Stimulated activated naive CD8-positive, alpha-beta T cell treated with anti-CD3 and anti-CD28 coated beads, Interleukin-15, Interleukin-2, amounts not matched to agents 100 U/mL and 50 U/mL, for 24 hours (primary cell): ENCODE results near the gene PPFIBP2.

Experiments
- ATAC-seq: fragments of 150-1000 bp; cut with Tn5 transposase; one replicate; pipeline ENCODE4 v1.10.0; 2021
- DNase-seq: peaks from one replicate; pipeline ENCODE4 v3.0.0; 2021

Gene PPFIBP2

DNA sequence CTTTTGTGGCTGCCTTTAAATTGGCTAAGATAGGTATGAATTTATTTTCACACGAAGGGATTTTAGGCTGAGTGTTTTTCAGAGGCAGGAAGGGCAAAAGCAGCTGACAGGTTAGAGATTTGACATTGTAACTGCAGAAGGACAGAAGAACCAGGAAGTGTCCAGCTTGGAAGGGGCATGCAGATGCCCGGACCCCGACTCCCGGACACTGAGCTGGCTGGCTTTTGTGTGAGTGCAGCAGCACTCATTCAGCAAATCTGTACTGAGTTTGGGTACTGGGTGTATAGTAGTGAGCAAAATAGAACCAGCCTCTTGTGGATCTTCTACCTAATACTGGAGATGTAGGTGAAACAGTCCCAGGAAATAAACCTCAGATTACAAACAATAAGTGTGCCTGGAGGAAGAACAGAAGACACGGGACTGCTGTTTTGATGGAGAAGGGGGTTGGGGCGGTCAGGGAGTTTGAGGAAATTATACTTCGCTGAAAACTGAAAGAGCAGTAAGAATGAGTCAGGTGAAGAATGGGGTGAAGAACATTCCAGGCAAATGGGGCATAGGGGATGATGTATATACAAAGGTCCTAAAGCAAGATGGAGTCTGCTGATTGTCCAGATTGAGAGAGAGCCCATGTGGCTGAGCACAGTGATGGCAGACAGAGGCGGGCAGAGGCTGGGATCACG lies 64.6 kb downstream of the PPFIBP2 start:
- ATAC-seq (no peak), DNase-seq (no peak)

DNA sequence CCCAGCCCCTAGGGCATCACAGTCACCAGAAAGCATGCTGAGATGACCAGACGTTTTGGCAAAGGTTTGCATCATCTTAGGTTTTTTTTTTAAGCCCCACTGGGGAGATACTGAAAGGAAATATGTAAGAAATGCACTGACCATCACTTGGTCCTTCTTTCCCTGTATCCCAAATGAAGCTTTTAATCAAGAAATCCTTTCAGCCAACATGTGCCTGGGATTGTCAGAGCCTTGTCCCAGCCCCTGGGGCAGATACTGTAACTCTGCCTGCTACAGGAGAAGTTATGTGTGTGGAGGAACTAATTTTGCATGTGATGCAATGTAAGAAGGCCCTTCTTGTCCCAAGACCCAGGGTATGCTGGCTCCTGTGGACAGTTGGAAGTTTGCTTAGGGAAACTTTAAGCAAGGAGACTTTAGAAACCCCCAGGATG lies 65.6 kb downstream of the PPFIBP2 start:
- DNase-seq (no peak), ATAC-seq (no peak)

DNA sequence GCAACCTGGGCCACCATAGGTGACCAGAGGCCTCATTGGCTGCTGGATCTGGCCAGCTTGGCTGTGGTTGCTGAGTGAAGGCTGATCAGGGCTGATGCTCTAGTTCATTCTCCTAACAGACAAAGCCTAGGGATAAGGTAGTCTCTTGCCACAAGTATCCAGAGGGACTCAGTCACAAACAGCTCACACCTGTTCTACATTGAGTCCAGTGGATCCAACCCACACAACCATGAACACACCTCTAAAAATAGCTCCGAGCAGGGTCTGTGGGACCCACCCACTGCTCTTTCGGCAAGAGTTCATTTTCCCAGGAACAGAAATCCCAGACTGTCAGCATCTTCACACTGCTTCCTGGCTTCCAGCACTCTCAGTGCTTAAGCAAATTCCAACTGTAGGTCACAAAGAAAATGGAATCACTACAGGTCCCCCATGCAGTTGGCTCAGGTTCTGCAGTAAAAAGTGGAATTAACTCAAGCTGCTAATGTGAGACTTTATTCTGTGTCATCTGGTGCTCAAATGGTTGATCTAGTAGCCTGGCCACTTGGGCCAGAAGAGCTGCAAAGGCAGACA lies 67.3 kb downstream of the PPFIBP2 start:
- DNase-seq: no peak
- ATAC-seq: no peak

DNA sequence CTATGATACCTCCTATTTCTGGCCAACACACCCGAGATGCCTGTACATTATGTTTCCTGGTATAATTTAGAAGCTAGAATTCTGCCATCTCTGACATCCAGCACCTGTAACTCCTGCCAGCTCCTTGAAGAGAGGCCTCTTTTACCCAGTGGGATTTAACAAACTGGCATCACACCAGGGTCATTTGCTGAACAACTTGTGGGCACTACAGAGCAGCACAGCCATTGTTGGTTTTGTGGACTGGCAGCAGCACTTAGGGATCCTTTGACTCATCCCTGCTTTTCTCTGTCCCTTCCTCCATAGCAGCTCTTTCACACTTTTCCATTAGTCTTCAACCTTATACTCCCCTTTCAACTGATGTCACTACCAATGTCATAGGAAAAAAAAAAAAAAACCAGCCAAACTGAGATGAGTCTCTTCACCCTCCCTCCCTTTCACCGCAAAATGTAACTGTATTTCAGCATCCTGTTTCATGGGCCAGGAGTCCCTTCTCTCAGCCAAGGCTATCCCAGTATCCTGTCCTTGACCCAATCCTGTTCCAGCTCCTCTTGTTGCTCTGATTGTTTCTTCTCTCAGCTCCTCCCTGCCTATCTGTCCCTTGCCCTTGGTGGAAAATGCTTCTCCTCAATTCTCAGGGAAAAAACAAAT lies 68.7 kb downstream of the PPFIBP2 start:
- no peak for DNase-seq
- ATAC-seq: no peak

DNA sequence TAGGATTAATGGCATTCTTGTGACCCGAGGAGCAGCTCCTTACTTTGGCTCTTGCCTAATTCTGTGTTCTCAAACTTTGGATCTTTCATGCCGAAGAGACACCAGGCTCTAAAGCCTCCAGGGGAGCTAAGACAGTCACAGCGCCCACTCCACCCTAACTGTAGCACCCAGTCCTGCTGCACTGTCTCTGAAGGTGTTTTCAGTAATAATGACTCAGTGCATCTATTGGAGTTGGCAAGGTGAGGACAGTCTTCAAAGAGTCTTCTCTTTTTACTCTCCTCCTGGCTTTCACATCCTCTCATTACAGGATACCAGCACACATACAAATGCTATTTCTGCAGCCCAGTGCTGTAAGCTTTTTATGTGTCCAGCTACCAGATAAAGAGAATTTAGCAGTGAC lies 69.4 kb downstream of the PPFIBP2 start:
- ATAC-seq (no peak), DNase-seq (no peak)

DNA sequence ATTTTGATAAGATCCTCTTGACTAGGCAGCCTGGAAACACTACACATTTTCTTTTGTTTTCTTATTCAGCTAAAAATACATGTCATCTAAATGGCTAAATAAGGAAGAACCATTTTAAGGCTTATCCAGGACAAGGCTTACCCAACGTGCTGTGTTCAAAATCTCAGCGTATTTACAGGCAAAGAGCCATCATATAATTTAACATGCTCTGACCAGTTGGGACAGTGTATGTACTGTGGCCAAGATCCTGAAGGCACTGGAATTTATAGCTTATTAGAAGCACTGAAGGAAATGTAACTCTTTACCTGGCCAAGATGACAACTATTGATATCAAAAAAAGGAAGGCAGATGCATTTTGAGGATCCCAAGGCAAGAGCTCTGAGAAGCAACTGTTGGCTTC lies 71.1 kb downstream of the PPFIBP2 start:
- ATAC-seq: no peak
- DNase-seq: no peak

DNA sequence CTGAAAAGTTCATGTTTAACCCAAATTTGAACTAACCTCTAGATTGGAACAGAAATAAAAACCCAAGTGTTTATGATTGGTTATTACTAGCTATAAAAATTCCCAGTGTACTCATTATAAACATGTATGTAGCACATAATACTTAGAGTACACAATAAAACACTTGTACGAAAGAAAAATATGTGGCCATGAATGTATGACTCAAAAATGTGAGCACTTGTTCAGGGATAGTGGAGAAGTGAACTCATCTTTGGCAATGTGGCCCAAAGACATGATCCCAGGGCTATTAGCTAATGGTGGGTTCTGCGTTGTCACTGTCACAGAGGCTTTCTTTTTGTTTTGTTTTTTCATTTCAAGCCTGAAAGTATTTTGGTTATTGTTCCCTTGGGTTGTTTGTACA lies 72.0 kb downstream of the PPFIBP2 start:
- DNase-seq (no peak), ATAC-seq (no peak)

- ATAC-seq (no peak), DNase-seq (no peak)
Observed at GRCh38 chr11:7586376-7586775, 72.6 kb downstream of the PPFIBP2 start.

DNA sequence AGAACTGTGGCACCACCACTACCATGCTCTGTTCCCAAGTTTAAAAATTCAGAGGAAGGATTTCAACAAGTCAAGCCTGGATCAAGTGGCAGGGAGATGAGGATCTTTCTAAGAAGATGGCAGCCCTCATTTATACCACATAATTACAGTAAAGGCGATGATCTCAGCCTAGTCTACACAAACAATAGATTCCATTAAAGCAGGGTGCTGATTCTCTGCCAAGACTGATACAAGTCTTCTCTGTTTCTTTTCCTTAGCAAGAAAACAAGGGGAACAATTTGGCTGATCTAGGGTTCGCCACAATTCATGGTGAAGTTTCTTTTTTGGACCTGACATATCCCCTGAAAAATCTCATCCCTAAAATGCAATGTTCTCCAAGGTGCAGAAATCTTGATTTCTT lies 73.9 kb downstream of the PPFIBP2 start:
- no peak for DNase-seq
- ATAC-seq: no peak

GRCh38 chr11:7589861-7590260 lies 76.1 kb downstream of the PPFIBP2 start:
- DNase-seq (no peak), ATAC-seq (no peak)

DNA sequence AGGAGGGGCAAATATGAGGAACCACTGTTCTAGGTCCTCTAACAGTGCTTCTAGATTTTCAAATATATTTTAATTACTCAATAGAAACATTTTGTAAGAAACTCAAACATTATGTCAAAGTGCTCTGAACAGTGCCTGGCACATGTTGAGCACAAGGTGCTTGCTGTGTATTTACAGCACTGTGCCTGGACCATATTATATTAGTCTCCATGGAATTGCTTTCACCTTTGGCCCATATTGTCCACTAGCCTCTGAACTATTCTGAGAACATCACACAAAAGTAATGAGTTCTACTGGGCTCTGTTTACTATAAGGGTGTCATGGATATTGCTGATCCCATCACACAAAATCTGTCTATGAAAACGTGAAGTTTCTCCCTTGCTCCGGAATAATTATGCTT lies 76.7 kb downstream of the PPFIBP2 start:
- ATAC-seq (no peak), DNase-seq (no peak)

- DNase-seq: no peak
- no peak for ATAC-seq
Observed at GRCh38 chr11:7591107-7591894, 77.5 kb downstream of the PPFIBP2 start.

- no peak for ATAC-seq
Observed at GRCh38 chr11:7591987-7592386, 78.2 kb downstream of the PPFIBP2 start.

DNA sequence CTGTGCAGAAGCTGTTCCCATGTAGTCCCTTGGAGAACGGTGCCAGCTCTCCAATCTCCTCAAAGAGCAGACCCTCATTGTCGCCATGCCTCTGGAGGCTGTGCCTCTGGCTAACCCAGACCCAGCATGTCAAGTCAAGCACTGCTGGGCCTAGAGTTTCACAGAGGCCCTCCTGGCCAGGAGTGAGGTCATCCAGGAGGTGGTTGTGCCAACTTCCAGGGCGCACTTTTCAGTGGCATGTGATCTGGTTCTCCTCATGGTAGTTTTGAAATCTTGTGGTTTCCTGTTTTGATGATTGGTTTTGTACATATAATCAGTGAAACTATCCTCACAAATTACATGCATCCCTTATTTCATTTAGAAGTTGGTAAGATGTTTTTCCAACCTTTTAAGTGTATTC lies 78.9 kb downstream of the PPFIBP2 start:
- DNase-seq (no peak), ATAC-seq (peak; percentile 23)

More at GRCh38 chr11:7591987-7592386, 78.2 kb downstream of the PPFIBP2 start:
- DNase-seq: no peak

- no peak for DNase-seq
- no peak for ATAC-seq
Observed at GRCh38 chr11:7593481-7593880, 79.7 kb downstream of the PPFIBP2 start.

- ATAC-seq: no peak
Observed at GRCh38 chr11:7595016-7595866, 81.4 kb downstream of the PPFIBP2 start.

DNA sequence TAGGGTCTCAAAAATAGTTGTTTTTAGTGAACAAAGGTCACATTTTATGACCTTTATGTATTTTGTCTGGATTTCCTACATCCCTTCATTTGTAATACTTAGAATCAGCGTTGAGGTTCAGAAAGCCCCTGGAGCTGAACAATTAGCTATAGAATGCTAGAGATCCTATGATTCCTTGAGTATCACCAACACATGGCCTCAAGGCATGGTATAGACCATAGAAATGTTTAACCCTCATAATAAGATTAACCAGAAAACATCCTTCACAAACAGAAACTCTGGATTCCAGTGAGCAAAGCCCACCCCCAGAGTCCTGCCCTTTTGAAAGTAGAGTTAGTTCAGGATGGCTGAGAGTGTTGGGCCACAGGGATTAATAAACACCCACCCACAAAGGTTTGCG lies 82.2 kb downstream of the PPFIBP2 start:
- DNase-seq (no peak), ATAC-seq (no peak)

More at GRCh38 chr11:7595016-7595866, 81.4 kb downstream of the PPFIBP2 start:
- DNase-seq: no peak

- DNase-seq (no peak), ATAC-seq (no peak)
Observed at GRCh38 chr11:7596975-7597391, 83.2 kb downstream of the PPFIBP2 start.

DNA sequence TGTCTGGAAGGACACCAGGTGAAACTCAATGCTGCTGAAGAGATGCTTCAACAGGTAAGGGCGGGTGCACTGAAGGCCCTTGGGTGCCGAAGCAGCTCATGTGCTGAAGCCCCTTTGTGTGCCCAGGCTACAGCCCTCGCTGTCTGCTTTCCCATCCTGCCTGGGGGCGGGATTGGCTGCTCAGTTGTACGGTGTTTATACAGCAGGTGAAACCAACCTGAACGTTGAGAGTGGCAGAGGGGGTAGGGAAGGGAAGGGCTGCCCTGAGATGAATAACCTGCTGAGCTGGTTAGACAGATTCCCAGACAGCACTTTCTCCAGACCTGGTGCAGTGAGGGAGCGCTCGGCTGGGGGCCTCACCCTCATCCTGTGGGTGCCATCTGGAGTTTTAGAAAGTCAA lies 83.8 kb downstream of the PPFIBP2 start:
- DNase-seq (no peak), ATAC-seq (no peak)

DNA sequence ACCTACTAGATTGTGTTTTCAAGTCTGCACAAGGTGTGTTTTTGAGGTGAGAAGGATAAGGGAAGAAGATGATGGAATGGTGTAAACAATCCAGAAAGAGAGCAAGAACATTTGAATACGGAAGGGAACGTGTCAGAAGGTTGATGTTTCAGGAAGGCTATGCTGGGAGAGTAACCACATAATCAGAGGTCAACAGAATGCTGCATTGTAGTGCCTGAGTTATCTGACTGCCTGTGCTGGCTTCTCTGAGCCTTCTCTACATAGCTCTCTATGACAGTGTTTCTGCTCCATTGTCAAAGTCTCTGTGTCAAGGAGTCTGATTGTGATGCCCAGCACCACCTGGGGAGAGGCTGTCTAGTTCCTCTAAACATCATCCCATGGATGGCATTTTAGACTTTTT lies 85.4 kb downstream of the PPFIBP2 start:
- DNase-seq (no peak), ATAC-seq (no peak)

DNA sequence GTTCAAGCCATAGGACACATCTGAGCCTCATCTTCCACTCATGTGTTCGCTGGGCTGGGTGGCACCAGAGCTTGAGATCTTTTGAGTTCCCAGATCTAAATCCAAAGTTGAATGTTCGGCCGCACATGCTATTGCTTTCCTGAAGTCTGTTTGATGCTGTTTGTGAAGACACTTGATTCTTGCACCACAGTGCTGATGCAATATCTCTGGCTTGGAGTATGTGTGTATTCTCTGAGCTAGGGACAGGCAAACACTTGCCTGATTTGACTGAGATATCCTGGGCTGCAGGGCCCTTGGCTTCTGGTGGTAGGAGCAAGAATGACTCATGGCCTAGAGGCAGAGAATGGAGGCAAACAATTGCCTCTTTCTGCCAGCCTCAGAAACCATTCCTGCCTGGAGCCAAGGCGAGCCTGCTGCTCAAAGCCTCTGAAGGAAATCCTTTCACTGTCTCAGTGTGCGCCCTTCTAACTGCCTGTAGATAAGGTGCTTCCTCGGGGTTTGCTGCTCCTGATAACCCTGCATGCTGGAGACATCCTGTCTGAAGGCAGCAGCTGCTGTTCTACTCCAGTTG lies 86.5 kb downstream of the PPFIBP2 start:
- DNase-seq: no peak

More for the DNA sequence above, 86.5 kb downstream of the PPFIBP2 start:
- ATAC-seq: no peak
